NCI-H1105 (cell line): Measurements from ENCODE around the gene ATE1.

ENCODE experiments used
- DNase-seq: peaks from one replicate; lab custom pipeline; 2025; lab: John Stamatoyannopoulos, UW

ATE1 gene

GRCh38 chr10:121695731-121696464 lies 231.9 kb downstream of the ATE1 start:
- no peak for DNase-seq

- DNase-seq, result no peak
Measured at GRCh38 chr10:121694966-121695643, 232.7 kb downstream of the ATE1 start.

DNA sequence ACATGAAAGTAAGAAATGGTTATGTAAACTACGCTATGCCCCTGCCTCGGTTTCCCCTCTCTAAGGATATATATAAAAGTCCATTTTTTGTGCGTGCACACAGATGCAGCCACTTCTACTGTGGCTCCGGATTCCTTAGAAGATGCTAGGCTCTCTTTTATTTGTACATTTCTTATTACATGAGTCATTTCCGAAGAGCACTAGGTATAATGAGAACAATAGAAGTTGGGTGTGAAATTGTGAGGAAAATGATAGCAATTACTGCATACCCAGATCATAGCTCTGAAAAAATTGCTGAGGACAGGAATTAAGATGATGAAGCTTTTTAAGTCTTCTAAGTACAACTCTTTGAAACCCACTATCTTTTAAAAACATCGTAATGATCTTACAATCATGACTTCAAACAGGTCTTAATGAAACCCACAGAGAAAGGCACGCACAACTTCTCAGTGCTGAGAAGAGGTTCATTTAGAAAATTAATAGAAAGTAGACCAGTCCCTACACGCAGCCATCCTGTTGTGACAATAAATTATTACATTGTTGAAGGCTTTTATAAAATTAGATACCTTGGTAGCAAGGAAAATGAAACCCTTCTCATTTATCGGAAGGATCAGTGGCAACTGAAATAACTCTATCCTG lies 233.4 kb downstream of the ATE1 start:
- DNase-seq, result no peak

DNA sequence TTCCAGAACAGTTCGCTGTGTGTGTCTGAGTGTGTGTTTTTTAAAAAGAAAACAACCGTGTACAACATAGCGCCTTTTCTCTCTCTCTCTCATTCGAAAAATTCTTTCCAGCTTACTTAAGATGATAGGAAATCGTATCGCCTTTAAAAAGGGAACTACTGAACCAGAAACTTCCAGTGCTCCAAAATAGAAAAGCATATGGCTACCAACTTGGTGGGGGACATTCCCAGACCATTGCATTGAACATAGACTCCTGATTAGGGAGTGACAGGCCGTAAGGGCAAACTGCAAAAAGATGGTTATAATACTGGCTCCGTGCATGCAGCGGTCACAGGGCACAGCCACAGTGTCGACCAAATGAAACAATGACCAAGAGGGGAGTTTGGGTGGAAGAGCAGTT lies 235.2 kb downstream of the ATE1 start:
- DNase-seq, result no peak

GRCh38 chr10:121690970-121691369 lies 236.9 kb downstream of the ATE1 start:
- DNase-seq, result no peak
